H1 (cell line): ENCODE results near the gene CIBAR2. TPM values are rescaled to one million over a fixed set of nuclear protein-coding genes. Genes with fewer than 3 reads are reported as not detected.

Experiments
- CTCF ChIA-PET: fragments of 300-600 bp; sonication (Branson Sonifier 250); formaldehyde crosslinking; loops from one replicate; lab custom pipeline; 2021; ENCODE audit not compliant: partially characterized antibody; lab: Charles Lee
- POLR2A ChIA-PET: fragments of 300-600 bp; sonication (Branson Sonifier 250); formaldehyde crosslinking; loops from one replicate; lab custom pipeline; 2021; ENCODE audit warnings: inconsistent platforms; ENCODE audit not compliant: partially characterized antibody; lab: Charles Lee
- DNase-seq, 2 experiments: peaks; one replicate each; pipeline versions ENCODE4 v3.0.0 to v3.0.0-alpha.2; 2010 to 2022; ENCODE audit warnings: low spot score in 2 of 2, low read depth in 1 of 2, mixed read lengths in 1 of 2
- FAIRE-seq: peaks from 2 replicates; lab custom pipeline; 2011; peaks lifted over from hg19 to GRCh38; lab: Jason Lieb, UNC
- H2AFZ ChIP-seq: 2 replicates; pipeline ENCODE4 v1.8.1; 2012; ENCODE audit warnings: low read length, inconsistent platforms
- H2AK5ac ChIP-seq: 2 replicates; pipeline ENCODE4 v1.6.1; 2013; ENCODE audit warnings: low read depth, low read length
- H2BK120ac ChIP-seq: replicated peaks from 2 replicates; pipeline ENCODE3; 2013; ENCODE audit warnings: low read depth, low read length, inconsistent platforms
- H2BK12ac ChIP-seq: 2 replicates; pipeline ENCODE4 v1.6.1; 2013; ENCODE audit warnings: low read depth, low read length
- H2BK15ac ChIP-seq: 2 replicates; pipeline ENCODE4 v1.6.1; 2013; ENCODE audit warnings: low read length
- H2BK20ac ChIP-seq: 2 replicates; pipeline ENCODE4 v1.6.1; 2013; ENCODE audit warnings: low read length
- H2BK5ac ChIP-seq: 2 replicates; pipeline ENCODE4 v1.6.1; 2013; ENCODE audit warnings: low read depth, low read length
- H3K14ac ChIP-seq: 2 replicates; pipeline ENCODE4 v1.6.1; 2013; ENCODE audit warnings: inconsistent platforms; ENCODE audit not compliant: insufficient read length
- H3K18ac ChIP-seq: 2 replicates; pipeline ENCODE4 v1.6.1; 2013; ENCODE audit warnings: low read length; ENCODE audit errors: extremely low read depth
- H3K23ac ChIP-seq: 2 replicates; pipeline ENCODE4 v1.6.1; 2013; ENCODE audit warnings: inconsistent platforms; ENCODE audit not compliant: insufficient read length
- H3K23me2 ChIP-seq: 2 replicates; pipeline ENCODE4 v1.6.1; 2013; ENCODE audit warnings: low read depth, low read length
- H3K27ac ChIP-seq: 2 replicates; pipeline ENCODE4 v1.6.1; 2011; ENCODE audit warnings: low read depth, low read length, inconsistent platforms
- H3K27me3 ChIP-seq, 4 experiments: replicated peaks in 1 of 4; 1 replicate in 1 of 4; 2 replicates in 3 of 4; pipeline versions ENCODE4 v1.6.1 to v1.8.1; 2011 to 2013; ENCODE audit warnings: low read length in 3 of 4, mild to moderate bottlenecking in 3 of 4, inconsistent platforms in 2 of 4, mixed read lengths in 2 of 4, moderate library complexity in 1 of 4; ENCODE audit not compliant: control insufficient read depth in 3 of 4, insufficient read depth in 3 of 4; ENCODE audit errors: extremely low read depth in 1 of 4
- H3K36me3 ChIP-seq, 4 experiments: 2 replicates each; pipeline versions ENCODE4 v1.6.1 to v1.8.1; 2011 to 2013; ENCODE audit warnings: mild to moderate bottlenecking in 4 of 4, low read length in 3 of 4, moderate library complexity in 2 of 4, control low read depth in 1 of 4, inconsistent platforms in 1 of 4; ENCODE audit not compliant: insufficient read depth in 4 of 4, control insufficient read depth in 2 of 4
- H3K4ac ChIP-seq: replicated peaks from 2 replicates; pipeline ENCODE3; 2013; ENCODE audit warnings: low read length, low read depth, mixed read lengths, inconsistent platforms; ENCODE audit not compliant: insufficient read length
- H3K4me1 ChIP-seq, 4 experiments: replicated peaks in 1 of 4; 1 replicate in 1 of 4; 2 replicates in 3 of 4; pipeline versions ENCODE4 v1.6.1 to v1.8.1; 2011 to 2013; ENCODE audit warnings: low read length in 3 of 4, inconsistent platforms in 2 of 4, mixed read lengths in 1 of 4; ENCODE audit not compliant: insufficient read depth in 4 of 4, control insufficient read depth in 3 of 4
- H3K4me2 ChIP-seq, 2 experiments: 2 replicates each; pipeline versions ENCODE4 v1.6.1 to v1.8.1; 2011 to 2013; ENCODE audit warnings: low read depth in 2 of 2, low read length in 2 of 2, control low read depth in 1 of 2, inconsistent platforms in 1 of 2, mild to moderate bottlenecking in 1 of 2; ENCODE audit not compliant: insufficient read depth in 1 of 2
- H3K4me3 ChIP-seq, 4 experiments: fragments of 200-600, 300-600 bp in 1 of 4; sonication (generic), shearing (Covaris generic), sonication (Bioruptor Twin) in 1 of 4; 2 replicates each; pipeline versions ENCODE4 v1.5.1 to v1.8.1; 2011 to 2016; ENCODE audit warnings: low read length in 4 of 4, low read depth in 3 of 4, control low read depth in 2 of 4, inconsistent platforms in 2 of 4, mild to moderate bottlenecking in 2 of 4, mixed read lengths in 1 of 4, moderate library complexity in 1 of 4; ENCODE audit not compliant: insufficient read depth in 2 of 4; ENCODE audit errors: extremely low read depth in 1 of 4
- H3K56ac ChIP-seq: replicated peaks from 2 replicates; pipeline ENCODE3; 2013; ENCODE audit warnings: low read depth, mild to moderate bottlenecking, mixed read lengths, low read length, inconsistent platforms; ENCODE audit not compliant: insufficient read length
- H3K79me1 ChIP-seq: 2 replicates; pipeline ENCODE4 v1.6.1; 2013; ENCODE audit warnings: low read depth, low read length, control low read depth
- H3K79me2 ChIP-seq, 2 experiments: 2 replicates each; pipeline versions ENCODE4 v1.6.1 to v1.8.1; 2012 to 2013; ENCODE audit warnings: low read length in 2 of 2, mild to moderate bottlenecking in 2 of 2, inconsistent platforms in 1 of 2; ENCODE audit not compliant: insufficient read depth in 2 of 2, control insufficient read depth in 1 of 2
- H3K9ac ChIP-seq, 4 experiments: replicated peaks in 1 of 4; 1 replicate in 1 of 4; 2 replicates in 3 of 4; pipeline versions ENCODE4 v1.6.1 to v1.8.1; 2011 to 2013; ENCODE audit warnings: low read depth in 3 of 4, low read length in 3 of 4, control low read depth in 2 of 4, mild to moderate bottlenecking in 2 of 4, moderate library complexity in 2 of 4, inconsistent platforms in 1 of 4; ENCODE audit errors: extremely low read depth in 1 of 4
- H3K9me3 ChIP-seq, 2 experiments: 2 replicates each; pipeline versions ENCODE4 v1.6.1 to v1.8.1; 2012 to 2013; ENCODE audit warnings: mild to moderate bottlenecking in 2 of 2, moderate library complexity in 2 of 2, control low read depth in 1 of 2, inconsistent platforms in 1 of 2, low read depth in 1 of 2, low read length in 1 of 2, mixed read lengths in 1 of 2; ENCODE audit not compliant: insufficient read depth in 2 of 2
- H4K20me1 ChIP-seq, 2 experiments: replicated peaks in 1 of 2; 2 replicates each; pipeline versions ENCODE3 to v1.8.1; 2011 to 2013; ENCODE audit warnings: inconsistent platforms in 2 of 2, low read length in 2 of 2, mild to moderate bottlenecking in 1 of 2; ENCODE audit not compliant: insufficient read depth in 2 of 2, control insufficient read depth in 1 of 2
- H4K5ac ChIP-seq: 2 replicates; pipeline ENCODE4 v1.6.1; 2013; ENCODE audit warnings: low read length, low read depth, mixed read lengths, inconsistent platforms; ENCODE audit not compliant: insufficient read length
- H4K8ac ChIP-seq: 2 replicates; pipeline ENCODE4 v1.8.0; 2013; ENCODE audit warnings: mild to moderate bottlenecking, moderate library complexity, low read length, inconsistent platforms; ENCODE audit not compliant: insufficient read depth; ENCODE audit errors: extremely low read depth
- H4K91ac ChIP-seq: replicated peaks from 2 replicates; pipeline ENCODE3; 2013; ENCODE audit warnings: low read length, mixed read lengths, inconsistent platforms; ENCODE audit not compliant: insufficient read length
- RAD21 ChIP-seq, 2 experiments: IDR thresholded peaks in 1 of 2; conservative IDR thresholded peaks in 1 of 2; 2 replicates each; pipeline ENCODE4 v1.6.1; 2011; ENCODE audit warnings: low read depth in 2 of 2, low read length in 2 of 2, improper control_type of control experiment in 1 of 2, inconsistent platforms in 1 of 2, mild to moderate bottlenecking in 1 of 2, moderate library complexity in 1 of 2
- RNF2 ChIP-seq: fragments of 200-900, 300-1000 bp; sonication (generic); IDR thresholded peaks from 2 replicates; pipeline ENCODE4 v1.7.1; 2016; ENCODE audit warnings: borderline replicate concordance, low read depth, mild to moderate bottlenecking, antibody characterized with exemption, low read length; ENCODE audit not compliant: poor library complexity, severe bottlenecking; ENCODE audit errors: missing control alignments
- ZNF274 ChIP-seq: IDR thresholded peaks from 2 replicates; pipeline ENCODE4 v1.7.0; 2012; ENCODE audit warnings: low read length, borderline replicate concordance; ENCODE audit errors: extremely low read depth
- WGBS, 2 experiments: shearing (Covaris generic) in 1 of 2; methylation state at CpG; one replicate each; pipeline versions ENCODE4 v1.1.6 to v1.1.7; 2013 to 2015; ENCODE audit warnings: low lambda C conversion rate in 2 of 2, mixed read lengths in 2 of 2, inconsistent platforms in 1 of 2, low coverage in 1 of 2, missing lambda C conversion rate in 1 of 2; ENCODE audit not compliant: insufficient replicate concordance in 2 of 2, insufficient coverage in 1 of 2, insufficient read length in 1 of 2; ENCODE audit errors: extremely low coverage in 1 of 2, missing lambda C conversion rate in 1 of 2; 5-methylcytosine and 5-hydroxymethylcytosine counted together
- polyA plus RNA-seq, 7 experiments: library from polyadenylated mRNA; depleted of rRNA in 3 of 7; stranded (reverse) in 5 of 7; unstranded in 2 of 7; fragments of >200 nt in 5 of 7; fragments of 200-250 nt in 2 of 7; gene quantifications; 1 replicate in 5 of 7; 2 replicates in 1 of 7; 4 replicates in 1 of 7; pipeline versions ENCODE4 v1.2.1 to v1.2.3, GENCODE V29; 2011 to 2013; ENCODE audit warnings: missing spikeins in 2 of 7, mixed read lengths in 2 of 7
- total RNA-seq: library from RNA; stranded (reverse); fragmentation: NEBNext Ultra II Directional; extraction: Animal tissue kit (Norgen Biotek cat#: 25700); gene quantifications from 2 replicates; pipeline ENCODE4 v1.2.1, GENCODE V29; 2021

Gene CIBAR2
- total and polyA plus RNA-seq, 2 of the 8 experiments (the other 6 are each of a cell fraction or from before 2014, with no cell fraction given) = 0.18 TPM; not detected in 1

DNA sequence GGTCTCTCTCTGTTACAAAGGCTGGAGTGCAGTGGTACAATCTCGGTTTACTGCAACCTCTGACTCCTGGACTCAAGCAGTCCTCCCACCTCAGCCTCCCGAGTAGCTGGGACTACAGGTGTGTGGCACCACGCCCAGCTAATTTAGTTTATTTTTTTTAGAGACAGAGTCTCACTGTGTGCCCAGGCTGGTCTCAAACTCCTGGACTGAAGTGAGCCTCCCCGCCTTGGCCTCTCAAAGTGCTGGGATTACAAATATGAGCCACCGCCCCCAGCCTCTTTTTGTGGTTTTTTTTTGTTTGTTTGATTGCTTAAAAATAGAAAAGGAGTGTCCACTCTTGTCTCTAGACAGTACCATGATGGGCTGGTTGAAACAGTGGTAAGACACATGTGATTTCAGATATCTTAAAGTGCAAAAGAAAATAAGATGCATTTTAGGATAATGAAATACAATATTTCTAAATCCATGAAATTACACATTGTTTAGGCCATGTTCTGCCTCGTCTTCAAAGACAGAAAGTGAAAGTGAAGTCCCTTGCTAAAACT is 57.3 kb downstream of the CIBAR2 start:
- Histone ChIP-seq H4K8ac (no peak overlapping the region; the same call in 1 of the 2 replicates), H2BK20ac (no peak overlapping the region), H3K4me1 (peaks cover 0 to 6% (median 4%) of the 10 kb centered on the region in 4 experiments; a peak in 4 of 7 replicates), H3K56ac (no peak overlapping the region), H3K4me2 (no peak overlapping the region), H3K9me3 (no peaks in the 10 kb centered on the region), H3K27me3 (no peaks in the 10 kb centered on the region), H4K5ac (no peak overlapping the region), H3K23ac (no peak overlapping the region), H3K27ac (no peak overlapping the region), H2BK12ac (no peak overlapping the region), H2BK15ac (no peak overlapping the region), H4K91ac (no peak overlapping the region), H3K4ac (no peak overlapping the region), H3K23me2 (no peaks in the 10 kb centered on the region), H2BK120ac (no peak overlapping the region), H3K9ac (no peak overlapping the region), H2AFZ (no peak overlapping the region), H3K14ac (no peak overlapping the region), H3K18ac (no peak overlapping the region), H3K79me2 (no peaks in the 10 kb centered on the region), H2AK5ac (no peak overlapping the region), H3K36me3 (no peaks in the 10 kb centered on the region), H4K20me1 (no peaks in the 10 kb centered on the region), H3K79me1 (no peaks in the 10 kb centered on the region), H2BK5ac (no peak overlapping the region), H3K4me3 (no peak overlapping the region)
- POLR2A ChIA-PET = no interaction called here
- FAIRE-seq (no peak), DNase-seq (no peak)
- CTCF ChIA-PET = interaction anchor here (1.6 to 5.8 kb wide), 7 partner anchors 9 to 34 kb away, joined by 7 to 59 read pairs (median 29); partner anchors contain the start of gene KIAA0513
- no peak for TF ChIP-seq RNF2
- TF ChIP-seq RAD21 (IDR thresholded peaks at IDR 0.05 in 1 of 2, conservative IDR thresholded peaks at IDR 0.05 in 1 of 2; ENCODE audit: low read depth in 2 of 2, low read length in 2 of 2) = no peak
- no peak for TF ChIP-seq ZNF274
- 85% methylated on average over 6 of the region's 6 CpGs; no CpG with 5 or more reads in 1 of the 2 experiments for WGBS, 2 experiments
